ENCODE results near the gene ACOT8. TPM values are rescaled to one million over a fixed set of nuclear protein-coding genes. Genes with fewer than 3 reads are reported as not detected.

Gene ACOT8
- polyA plus RNA-seq, 1 experiment, result 27.0 TPM

- no peak for DNase-seq (ENCODE audit: low read depth, low spot score)
- ChIA-PET POLR2A (interaction anchor here (0.6 kb wide), 1 partner anchor 63 kb away, joined by 3 read pairs; no protein-coding TSS in a partner anchor), CTCF (interaction anchor here (1.1 to 1.7 kb wide), 3 partner anchors 9 to 98 kb away, joined by 4 to 6 read pairs (median 5); no protein-coding TSS in a partner anchor)
- no peak overlapping the region for H3K27ac ChIP-seq (ENCODE audit: low read depth, low read length)
- no peak overlapping the region for H3K4me3 ChIP-seq (ENCODE audit: low read depth, low read length)
- no peak for TF ChIP-seq CTCF (IDR thresholded peaks at IDR 0.05; ENCODE audit: low read depth, low read length)
- H3K27me3 ChIP-seq (ENCODE audit: control insufficient read depth, insufficient read depth, low read length), result no peaks in the 10 kb centered on the region
- no peaks in the 10 kb centered on the region for H3K9me3 ChIP-seq (ENCODE audit: control insufficient read depth, insufficient read depth, low read length)
These were observed 15.4 kb upstream of the ACOT8 start for GRCh38 chr20:45872626-45873025.

- peak overlapping the region; percentile 65 for H3K27ac ChIP-seq (ENCODE audit: low read depth, low read length)
- POLR2A ChIA-PET, result interaction anchor here (1.1 to 1.7 kb wide), 2 partner anchors 13 to 66 kb away, joined by 4 to 6 read pairs; partner anchors contain the start of genes PCIF1 and ZSWIM1
- no peak overlapping the region for H3K4me3 ChIP-seq (ENCODE audit: low read depth, low read length)
- no peak for DNase-seq (ENCODE audit: low read depth, low spot score)
- H3K9me3 ChIP-seq (ENCODE audit: control insufficient read depth, insufficient read depth, low read length), result no peaks in the 10 kb centered on the region
- H3K27me3 ChIP-seq (ENCODE audit: control insufficient read depth, insufficient read depth, low read length), result no peaks in the 10 kb centered on the region
- CTCF ChIA-PET, result interaction anchor here (0.7 to 2.1 kb wide), 3 partner anchors 10 to 102 kb away, joined by 3 to 11 read pairs (median 3); no protein-coding TSS in a partner anchor
- no peak for TF ChIP-seq CTCF (IDR thresholded peaks at IDR 0.05; ENCODE audit: low read depth, low read length)
These were observed 10.6 kb upstream of the ACOT8 start for GRCh38 chr20:45867819-45868176.

- H3K4me3 ChIP-seq (ENCODE audit: low read depth, low read length), result no peak overlapping the region
- no peak for TF ChIP-seq CTCF (IDR thresholded peaks at IDR 0.05; ENCODE audit: low read depth, low read length)
- DNase-seq (ENCODE audit: low read depth, low spot score), result no peak
- ChIA-PET POLR2A (interaction anchor here (1.1 to 1.7 kb wide), 2 partner anchors 14 to 67 kb away, joined by 4 to 6 read pairs; partner anchors contain the start of genes PCIF1 and ZSWIM1), CTCF (interaction anchor here (0.7 to 2.1 kb wide), 4 partner anchors 9 to 103 kb away, joined by 3 to 11 read pairs (median 3); no protein-coding TSS in a partner anchor)
- no peaks in the 10 kb centered on the region for H3K9me3 ChIP-seq (ENCODE audit: control insufficient read depth, insufficient read depth, low read length)
- H3K27me3 ChIP-seq (ENCODE audit: control insufficient read depth, insufficient read depth, low read length), result no peaks in the 10 kb centered on the region
- peak overlapping the region; percentile 65 for H3K27ac ChIP-seq (ENCODE audit: low read depth, low read length)
These were observed 10.1 kb upstream of the ACOT8 start for GRCh38 chr20:45867136-45867818.

- H3K9me3 ChIP-seq (ENCODE audit: control insufficient read depth, insufficient read depth, low read length), result no peaks in the 10 kb centered on the region
- no peak overlapping the region for H3K4me3 ChIP-seq (ENCODE audit: low read depth, low read length)
- ChIA-PET POLR2A (no interaction called here), CTCF (interaction anchor here (0.7 to 3.3 kb wide), 4 partner anchors 11 to 215 kb away, joined by 3 to 15 read pairs (median 7); no protein-coding TSS in a partner anchor)
- no peak for TF ChIP-seq CTCF (IDR thresholded peaks at IDR 0.05; ENCODE audit: low read depth, low read length)
- no peaks in the 10 kb centered on the region for H3K27me3 ChIP-seq (ENCODE audit: control insufficient read depth, insufficient read depth, low read length)
- no peak overlapping the region for H3K27ac ChIP-seq (ENCODE audit: low read depth, low read length)
- no peak for DNase-seq (ENCODE audit: low read depth, low spot score)
These were observed 9.3 kb upstream of the ACOT8 start for GRCh38 chr20:45866454-45866853.

All from AG04450 (cell line).